HG03135 (cell line): ENCODE data around the gene ELL2.
A peak's percentile ranks its signal among the peaks of the same experiment; 100 is the strongest.

ENCODE experiments used
- ATAC-seq: cut with Tn5 transposase; IDR thresholded peaks from one replicate; pipeline ENCODE4 v1.9.1; 2021; ENCODE audit warnings: mild to moderate bottlenecking, moderate library complexity; ENCODE audit not compliant: unreplicated experiment

The ELL2 gene

GRCh38 chr5:95884017-95884325, 77.7 kb downstream of the ELL2 start:
- ATAC-seq = no peak

GRCh38 chr5:95883185-95884016, 78.2 kb downstream of the ELL2 start:
- no peak for ATAC-seq

GRCh38 chr5:95881833-95882232, 79.8 kb downstream of the ELL2 start:
- no peak for ATAC-seq

- ATAC-seq = no peak
Observed at GRCh38 chr5:95880081-95880926, 81.3 kb downstream of the ELL2 start.

GRCh38 chr5:95879661-95880060, 82.0 kb downstream of the ELL2 start:
- no peak for ATAC-seq

GRCh38 chr5:95878417-95879323, 83.0 kb downstream of the ELL2 start:
- ATAC-seq = no peak

GRCh38 chr5:95876782-95877181, 84.9 kb downstream of the ELL2 start:
- ATAC-seq = no peak

- ATAC-seq = no peak
Observed at GRCh38 chr5:95874246-95874645, 87.4 kb downstream of the ELL2 start.

- ATAC-seq = no peak
Observed at GRCh38 chr5:95873351-95873750, 88.3 kb downstream of the ELL2 start.

- no peak for ATAC-seq
Observed at GRCh38 chr5:95872346-95873268, 89.0 kb downstream of the ELL2 start.

- ATAC-seq = no peak
Observed at GRCh38 chr5:95871146-95871806, 90.4 kb downstream of the ELL2 start.

GRCh38 chr5:95870105-95870672, 91.5 kb downstream of the ELL2 start:
- peak; percentile 67 for ATAC-seq

GRCh38 chr5:95869173-95869855, 92.3 kb downstream of the ELL2 start:
- peak; percentile 48 for ATAC-seq

- ATAC-seq = no peak
Observed at GRCh38 chr5:95868136-95868535, 93.5 kb downstream of the ELL2 start.

- no peak for ATAC-seq
Observed at GRCh38 chr5:95866435-95867040, 95.1 kb downstream of the ELL2 start.

- ATAC-seq = no peak
Observed at GRCh38 chr5:95864944-95865504, 96.6 kb downstream of the ELL2 start.

- ATAC-seq = no peak
Observed at GRCh38 chr5:95864456-95864855, 97.2 kb downstream of the ELL2 start.

- ATAC-seq = no peak
Observed at GRCh38 chr5:95863383-95863757, 98.3 kb downstream of the ELL2 start.
